PC-3 (cell line): ENCODE measurements around the gene SERPIND1.

Experiments
- EZH2 ChIP-seq: fragments of 300-600 bp; sonication (generic); IDR thresholded peaks from one replicate; pipeline ENCODE4 v1.6.1; 2017; ENCODE audit warnings: antibody characterized with exemption, mild to moderate bottlenecking, low read length; ENCODE audit not compliant: unreplicated experiment
- EZH2phosphoT487 ChIP-seq: fragments of 300-600 bp; sonication (generic); IDR thresholded peaks from 2 replicates; pipeline ENCODE4 v1.6.1; 2018; ENCODE audit warnings: mild to moderate bottlenecking, antibody characterized with exemption, low read length, borderline replicate concordance
- TF ChIP-seq, protein P1 (sequence below): fragments of 300-600 bp; sonication (generic); conservative IDR thresholded peaks from 2 replicates; pipeline ENCODE4 v1.5.1; 2017; ENCODE audit warnings: antibody characterized with exemption, low read depth, mild to moderate bottlenecking, low read length

DNA sequence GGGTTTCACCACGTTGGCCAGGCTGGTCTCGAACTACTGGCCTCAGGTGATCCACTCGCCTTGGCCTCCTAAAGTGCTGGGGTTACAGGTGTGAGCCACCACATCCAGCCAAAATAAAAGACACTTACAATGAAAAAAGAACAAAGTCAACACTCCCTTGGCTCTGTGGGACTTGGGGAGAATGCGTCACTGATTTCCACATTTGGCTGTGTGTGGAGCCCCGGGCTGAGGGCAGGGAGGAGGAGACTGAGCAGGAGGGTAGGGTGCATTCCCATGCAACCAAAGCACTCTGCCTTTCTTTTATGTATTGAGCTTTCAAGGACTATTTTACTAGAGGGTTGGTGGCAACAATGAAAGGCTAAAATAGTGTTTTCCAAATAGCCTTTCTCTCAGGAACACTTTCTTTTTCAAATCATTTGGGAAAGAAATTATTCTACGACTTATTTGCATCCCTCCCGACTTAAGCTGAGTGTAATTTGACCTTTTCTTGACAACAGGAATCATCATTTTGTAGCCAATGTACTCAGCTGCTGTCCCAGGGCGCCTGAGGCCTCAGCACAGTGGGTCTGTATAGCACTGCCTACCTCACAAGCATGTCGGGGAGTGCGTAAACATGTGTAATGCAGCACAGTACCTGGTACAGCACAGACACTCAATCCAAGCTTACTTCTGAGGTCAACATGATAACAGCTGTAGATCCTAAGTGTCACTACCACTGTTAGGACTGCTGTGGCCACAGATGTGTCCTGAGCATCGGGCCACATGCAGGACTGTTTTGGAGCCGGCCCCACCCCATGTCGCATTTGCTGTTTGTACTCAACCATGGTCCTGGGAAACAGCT lies 10.1 kb upstream of the SERPIND1 start:
- TF ChIP-seq, protein P1, sequence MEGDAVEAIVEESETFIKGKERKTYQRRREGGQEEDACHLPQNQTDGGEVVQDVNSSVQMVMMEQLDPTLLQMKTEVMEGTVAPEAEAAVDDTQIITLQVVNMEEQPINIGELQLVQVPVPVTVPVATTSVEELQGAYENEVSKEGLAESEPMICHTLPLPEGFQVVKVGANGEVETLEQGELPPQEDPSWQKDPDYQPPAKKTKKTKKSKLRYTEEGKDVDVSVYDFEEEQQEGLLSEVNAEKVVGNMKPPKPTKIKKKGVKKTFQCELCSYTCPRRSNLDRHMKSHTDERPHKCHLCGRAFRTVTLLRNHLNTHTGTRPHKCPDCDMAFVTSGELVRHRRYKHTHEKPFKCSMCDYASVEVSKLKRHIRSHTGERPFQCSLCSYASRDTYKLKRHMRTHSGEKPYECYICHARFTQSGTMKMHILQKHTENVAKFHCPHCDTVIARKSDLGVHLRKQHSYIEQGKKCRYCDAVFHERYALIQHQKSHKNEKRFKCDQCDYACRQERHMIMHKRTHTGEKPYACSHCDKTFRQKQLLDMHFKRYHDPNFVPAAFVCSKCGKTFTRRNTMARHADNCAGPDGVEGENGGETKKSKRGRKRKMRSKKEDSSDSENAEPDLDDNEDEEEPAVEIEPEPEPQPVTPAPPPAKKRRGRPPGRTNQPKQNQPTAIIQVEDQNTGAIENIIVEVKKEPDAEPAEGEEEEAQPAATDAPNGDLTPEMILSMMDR, result no peak
- no peak for TF ChIP-seq EZH2
- no peak for TF ChIP-seq EZH2phosphoT487
